AG20443 (cell line): ENCODE data around the gene C1QTNF8.

Source experiments
- DNase-seq: peaks from one replicate; pipeline ENCODE4 v3.0.0; 2012; ENCODE audit warnings: low spot score, mixed read lengths

Gene C1QTNF8

GRCh38 chr16:1096169-1097082, at the start of gene C1QTNF8:
C1QTNF8 (minus strand) TSS chr16:1096244; CDS start chr16:1094922, 1,322 bp downstream.
- DNase-seq, result no peak

GRCh38 chr16:1145383-1146100, 49.5 kb upstream of the C1QTNF8 start:
- no peak for DNase-seq

GRCh38 chr16:1144476-1145382, 48.7 kb upstream of the C1QTNF8 start:
- DNase-seq, result no peak

GRCh38 chr16:1143761-1144450, 47.9 kb upstream of the C1QTNF8 start:
- no peak for DNase-seq

- DNase-seq, result no peak
These were observed 46.9 kb upstream of the C1QTNF8 start for GRCh38 chr16:1142911-1143310.

- no peak for DNase-seq
These were observed 45.7 kb upstream of the C1QTNF8 start for GRCh38 chr16:1141716-1142115.

GRCh38 chr16:1141191-1141590, 45.1 kb upstream of the C1QTNF8 start:
- no peak for DNase-seq

GRCh38 chr16:1140582-1141162, 44.6 kb upstream of the C1QTNF8 start:
- no peak for DNase-seq

GRCh38 chr16:1137604-1138003, 41.6 kb upstream of the C1QTNF8 start:
- DNase-seq, result no peak

- DNase-seq, result no peak
These were observed 39.4 kb upstream of the C1QTNF8 start for GRCh38 chr16:1135459-1135825.

GRCh38 chr16:1134776-1135458, 38.9 kb upstream of the C1QTNF8 start:
- DNase-seq, result no peak

GRCh38 chr16:1133810-1134520, 37.9 kb upstream of the C1QTNF8 start:
- no peak for DNase-seq

- DNase-seq, result no peak
These were observed 37.2 kb upstream of the C1QTNF8 start for GRCh38 chr16:1133271-1133670.

- no peak for DNase-seq
These were observed 36.4 kb upstream of the C1QTNF8 start for GRCh38 chr16:1132431-1132830.

GRCh38 chr16:1131378-1131994, 35.4 kb upstream of the C1QTNF8 start:
- no peak for DNase-seq

GRCh38 chr16:1130382-1130781, 34.3 kb upstream of the C1QTNF8 start:
- no peak for DNase-seq

GRCh38 chr16:1129106-1129960, 33.3 kb upstream of the C1QTNF8 start:
- no peak for DNase-seq

GRCh38 chr16:1127971-1128715, 32.1 kb upstream of the C1QTNF8 start:
- no peak for DNase-seq
